ENCODE measurements around the gene SENP1.

Gene SENP1

GRCh38 chr12:48063530-48063929 lies 42.3 kb downstream of the SENP1 start:
- DNase-seq: no peak

- no peak for DNase-seq
Measured at GRCh38 chr12:48061938-48062719, 43.8 kb downstream of the SENP1 start.

- DNase-seq: no peak
Measured at GRCh38 chr12:48060474-48060873, 45.4 kb downstream of the SENP1 start.

GRCh38 chr12:48058771-48059170 lies 47.1 kb downstream of the SENP1 start:
- DNase-seq: no peak

GRCh38 chr12:48054955-48055821 lies 50.7 kb downstream of the SENP1 start:
- no peak for DNase-seq

GRCh38 chr12:48053883-48054282 lies 52.0 kb downstream of the SENP1 start:
- no peak for DNase-seq

- no peak for DNase-seq
Measured at GRCh38 chr12:48053122-48053521, 52.8 kb downstream of the SENP1 start.

GRCh38 chr12:48051681-48052080 lies 54.2 kb downstream of the SENP1 start:
- no peak for DNase-seq

- no peak for DNase-seq
Measured at GRCh38 chr12:48050174-48050573, 55.7 kb downstream of the SENP1 start.

- no peak for DNase-seq
Measured at GRCh38 chr12:48045965-48046518, 59.8 kb downstream of the SENP1 start.

- no peak for DNase-seq
Measured at GRCh38 chr12:48045061-48045846, 60.6 kb downstream of the SENP1 start.

- no peak for DNase-seq
Measured at GRCh38 chr12:48044396-48044795, 61.5 kb downstream of the SENP1 start.

GRCh38 chr12:48043771-48044170 lies 62.1 kb downstream of the SENP1 start:
- DNase-seq: no peak

GRCh38 chr12:48041591-48042423 lies 64.1 kb downstream of the SENP1 start:
- DNase-seq: no peak

- no peak for DNase-seq
Measured at GRCh38 chr12:48040354-48040753, 65.5 kb downstream of the SENP1 start.

GRCh38 chr12:48039151-48039550 lies 66.7 kb downstream of the SENP1 start:
- no peak for DNase-seq

- DNase-seq: no peak
Measured at GRCh38 chr12:48038085-48038484, 67.8 kb downstream of the SENP1 start.

- DNase-seq: no peak
Measured at GRCh38 chr12:48037267-48037915, 68.5 kb downstream of the SENP1 start.

GRCh38 chr12:48036818-48037217 lies 69.1 kb downstream of the SENP1 start:
- DNase-seq: no peak

GRCh38 chr12:48034835-48035805 lies 70.8 kb downstream of the SENP1 start:
- no peak for DNase-seq
